ENCODE data around the gene RNF41.

GRCh38 chr12:56160193-56160763, 61.4 kb downstream of the RNF41 start:
- no peak for TF ChIP-seq ZNF263 (CRISPR knock-in tag; IDR thresholded peaks at IDR 0.05; ENCODE audit: low read depth)
- no peak for TF ChIP-seq CTCF (IDR thresholded peaks at IDR 0.05)
- TF ChIP-seq TCF7 (CRISPR knock-in tag; IDR thresholded peaks at IDR 0.05; ENCODE audit: low read depth) = no peak

All from WTC11 (cell line).